B cell (primary cell): Measurements from ENCODE around the gene PPP2R5C.

Source experiments
- CTCF ChIP-seq: fragments of 200-600 bp; IDR thresholded peaks from one replicate; pipeline ENCODE4 v1.8.0; 2022; ENCODE audit warnings: antibody characterized with exemption, mild to moderate bottlenecking
- EZH2 ChIP-seq: IDR thresholded peaks from 2 replicates; pipeline ENCODE4 v1.6.1; 2012; ENCODE audit warnings: borderline replicate concordance, low read depth, mild to moderate bottlenecking, moderate library complexity, low read length; ENCODE audit not compliant: insufficient read depth, poor library complexity, severe bottlenecking

GRCh38 chr14:101884089-101884933, 122.8 kb downstream of the PPP2R5C start:
- TF ChIP-seq CTCF = no peak
- TF ChIP-seq EZH2 = no peak
